Measurements from ENCODE around the gene MIER2.

GRCh38 chr19:317710-318508, 26.7 kb downstream of the MIER2 start:
- TF ChIP-seq REST (IDR thresholded peaks at IDR 0.05; ENCODE audit: borderline replicate concordance) (no peak), EZH2 (IDR thresholded peaks at IDR 0.05; ENCODE audit: borderline replicate concordance, insufficient read depth, low read length, poor library complexity, severe bottlenecking) (no peak), CTCF (IDR thresholded peaks at IDR 0.05; ENCODE audit: poor library complexity, severe bottlenecking) (no peak), POLR2AphosphoS5 (IDR thresholded peaks at IDR 0.05) (no peak)

Data from neural cell (in vitro differentiated cells).